HG03039 (cell line): Measurements from ENCODE around the gene ZNF205.
"Not testable (repeated sequence)": the region's sequence is repeated elsewhere in the genome, so short reads cannot be mapped to it uniquely, and the experiment has no call there.

Experiments
- ATAC-seq: cut with Tn5 transposase; IDR thresholded peaks from one replicate; pipeline ENCODE4 v1.9.1; 2021; ENCODE audit warnings: mild to moderate bottlenecking, moderate library complexity; ENCODE audit not compliant: unreplicated experiment

The ZNF205 gene

DNA sequence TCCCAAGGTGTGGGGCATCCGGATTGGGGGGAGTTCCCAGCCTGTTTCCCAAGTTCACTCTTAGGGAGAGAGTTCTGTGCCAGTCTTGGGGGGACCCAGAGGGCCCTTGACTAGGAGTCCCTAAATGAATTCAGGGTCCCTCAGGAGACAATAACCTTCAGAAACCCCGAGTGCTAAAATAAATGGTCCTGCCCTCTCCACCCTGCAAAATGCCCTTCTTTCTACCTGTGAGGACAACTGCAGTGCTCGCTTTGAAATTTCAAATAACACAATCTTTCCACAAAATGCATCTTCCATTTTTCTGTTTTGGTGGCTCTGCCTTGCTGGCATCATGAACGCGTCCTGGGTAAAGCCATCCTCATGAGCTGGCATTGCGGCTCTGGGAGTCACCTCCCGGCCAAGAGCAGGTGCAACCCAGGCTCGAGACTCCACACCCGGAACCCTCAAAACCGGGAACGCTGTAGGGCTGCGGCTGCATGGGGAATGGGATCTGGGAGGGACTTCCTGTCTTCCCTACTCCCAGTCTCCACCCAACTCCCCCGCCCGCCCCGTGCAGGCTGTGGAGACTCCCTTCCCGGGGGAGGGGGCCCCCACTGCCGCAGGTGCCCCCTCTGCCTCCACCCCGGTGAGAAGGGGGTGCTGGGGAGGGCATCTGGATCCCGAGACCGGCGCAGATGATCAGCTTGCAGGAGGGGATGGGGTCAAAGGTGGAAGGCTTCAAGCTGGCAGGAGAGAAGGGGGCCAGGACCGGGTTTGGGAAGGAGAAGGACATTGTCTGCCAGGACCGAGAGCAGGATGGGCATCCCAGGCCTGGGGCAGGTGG, at the start of gene ZNF205:
Gene ZNF205, plus strand, starts transcription at position 529 of the 823 bp plus-strand sequence. CDS start 845 bp downstream, outside the sequence.
- ATAC-seq = no peak

DNA sequence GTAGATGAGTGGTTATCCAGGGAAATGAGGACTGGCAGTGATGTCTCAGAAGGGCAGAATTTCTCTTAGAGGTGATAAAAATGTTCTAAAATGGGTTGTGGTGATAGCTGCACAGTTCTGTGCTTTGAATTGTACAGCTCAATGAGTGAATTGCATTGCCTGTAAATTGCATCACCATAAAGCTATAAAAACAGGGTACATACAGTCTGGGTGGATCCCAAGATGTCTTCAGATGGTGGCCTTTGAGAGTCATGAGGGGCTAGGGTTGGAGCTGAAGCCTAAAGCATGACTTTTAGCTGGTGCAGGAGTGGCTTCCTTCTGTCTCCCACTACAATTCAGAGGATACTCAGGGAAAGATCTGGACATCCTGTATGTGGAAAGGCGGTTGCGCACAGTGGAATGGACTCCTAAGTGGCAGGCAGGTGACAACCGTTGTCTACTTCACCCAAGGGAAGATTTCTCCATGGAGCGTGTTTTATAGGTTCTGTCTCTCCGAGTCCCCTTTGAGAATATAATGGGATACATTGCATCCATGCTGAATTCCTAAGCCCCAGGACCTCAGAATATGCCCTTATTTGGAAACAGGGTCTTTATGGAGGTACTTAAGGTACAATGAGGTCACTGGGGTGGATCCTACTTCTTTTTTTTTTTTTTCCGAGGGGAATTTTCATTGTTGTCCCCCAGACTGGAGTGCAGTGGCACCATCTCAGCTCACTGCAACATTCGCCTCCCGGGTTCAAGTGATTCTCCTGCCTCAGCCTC, 48.6 kb upstream of the ZNF205 start:
- ATAC-seq = no peak

DNA sequence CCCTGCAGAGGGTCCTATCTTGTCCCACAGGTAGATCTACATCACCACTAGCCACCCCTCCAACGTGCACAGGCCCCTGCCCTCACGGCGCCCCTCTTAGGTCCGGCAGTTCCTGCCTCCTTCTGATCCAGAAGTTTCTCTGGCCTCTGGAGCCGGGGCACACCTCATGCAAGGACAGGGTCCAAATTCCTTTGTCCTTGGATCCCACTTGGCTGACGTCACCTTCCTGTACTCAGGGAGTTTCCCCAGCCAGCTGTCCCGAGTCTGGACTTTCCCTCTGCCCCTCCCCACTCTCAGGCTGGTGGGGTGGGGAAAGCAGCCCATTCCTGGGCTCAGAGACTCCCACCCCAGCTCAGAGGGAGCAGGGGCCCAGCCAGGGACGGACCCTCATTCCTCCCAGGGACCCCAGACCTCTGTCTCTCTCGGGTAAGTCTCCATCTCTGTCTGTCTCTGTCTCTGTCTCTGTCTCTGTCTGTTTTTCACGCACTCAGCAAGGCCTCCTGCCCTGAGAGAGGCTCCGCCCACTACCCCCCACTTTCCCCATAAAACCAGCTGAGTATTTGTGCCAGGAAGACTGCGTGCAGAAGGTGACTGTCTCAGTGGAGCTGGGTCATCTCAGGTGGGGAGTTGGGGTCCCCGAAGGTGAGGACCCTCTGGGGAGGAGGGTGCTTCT, 47.2 kb upstream of the ZNF205 start, which contains the start of gene IL32:
Gene IL32, plus strand, starts transcription at position 572 of the 673 bp plus-strand sequence. CDS start 172 bp downstream, outside the sequence.
- no peak for ATAC-seq

DNA sequence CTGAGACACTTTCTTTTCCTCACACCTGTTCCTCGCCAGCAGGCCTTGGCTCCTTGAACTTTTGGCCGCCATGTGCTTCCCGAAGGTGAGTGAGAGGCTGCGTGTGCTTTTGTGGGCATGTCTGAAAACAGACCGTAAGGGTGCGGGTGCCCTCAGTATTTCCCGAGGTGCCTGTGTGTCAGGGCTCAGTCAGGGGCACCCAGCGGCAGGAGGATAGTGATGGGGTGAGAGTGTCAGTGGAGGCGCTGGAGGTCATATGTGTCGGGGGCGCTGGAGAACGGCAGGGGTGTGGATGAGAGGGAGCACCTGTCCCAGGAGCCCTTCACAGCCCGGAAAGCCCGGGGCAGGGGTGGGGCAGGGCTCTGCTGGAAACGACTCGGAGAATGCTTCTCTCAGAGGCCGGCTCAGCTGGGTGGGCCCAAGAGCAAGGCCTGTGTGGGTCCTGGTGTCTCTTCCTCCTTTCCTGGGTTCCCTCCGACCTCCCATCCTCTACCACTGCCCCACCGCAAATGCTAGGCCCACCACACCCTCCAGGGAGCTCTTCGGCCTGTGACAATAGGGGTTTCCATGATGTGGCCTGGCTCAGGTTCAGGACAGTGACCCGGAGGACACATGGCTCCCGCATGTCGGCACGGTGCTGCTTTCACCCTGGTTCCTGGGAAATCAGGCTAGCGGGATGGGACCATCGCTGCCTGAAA, 46.5 kb upstream of the ZNF205 start:
- ATAC-seq = no peak

- no peak for ATAC-seq
Observed at GRCh38 chr16:3066440-3066748, 46.0 kb upstream of the ZNF205 start.

- ATAC-seq = no peak
Observed at GRCh38 chr16:3068487-3068886, 43.9 kb upstream of the ZNF205 start.

- not testable (repeated sequence) for ATAC-seq
Observed at GRCh38 chr16:3069146-3069545, 43.2 kb upstream of the ZNF205 start.

DNA sequence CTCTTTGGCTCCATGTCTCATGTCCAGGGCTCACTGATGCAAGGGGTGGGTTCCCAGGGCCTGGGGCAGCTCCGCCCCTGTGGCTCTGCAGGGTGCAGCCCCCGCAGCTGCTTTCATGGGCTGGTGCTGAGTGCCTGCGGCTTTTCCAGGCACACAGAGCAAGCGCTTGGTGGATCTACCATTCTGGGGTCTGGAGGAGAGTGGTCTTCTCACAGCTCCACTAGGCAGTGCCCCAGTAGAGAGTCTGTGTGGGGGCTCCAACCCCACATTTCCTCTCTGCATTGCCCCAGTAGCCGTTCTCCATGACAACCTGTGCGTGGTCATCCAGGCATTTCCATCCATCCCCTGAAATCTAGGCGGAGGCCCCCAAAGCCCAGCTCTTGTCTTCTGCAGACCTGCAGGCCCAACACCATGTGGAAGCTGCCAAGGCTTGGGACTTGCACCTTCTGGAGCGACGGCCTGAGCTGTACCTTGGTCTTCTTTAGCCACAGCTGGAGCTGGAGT, 41.7 kb upstream of the ZNF205 start:
- ATAC-seq = no peak

- ATAC-seq = no peak
Observed at GRCh38 chr16:3071655-3072054, 40.7 kb upstream of the ZNF205 start.

DNA sequence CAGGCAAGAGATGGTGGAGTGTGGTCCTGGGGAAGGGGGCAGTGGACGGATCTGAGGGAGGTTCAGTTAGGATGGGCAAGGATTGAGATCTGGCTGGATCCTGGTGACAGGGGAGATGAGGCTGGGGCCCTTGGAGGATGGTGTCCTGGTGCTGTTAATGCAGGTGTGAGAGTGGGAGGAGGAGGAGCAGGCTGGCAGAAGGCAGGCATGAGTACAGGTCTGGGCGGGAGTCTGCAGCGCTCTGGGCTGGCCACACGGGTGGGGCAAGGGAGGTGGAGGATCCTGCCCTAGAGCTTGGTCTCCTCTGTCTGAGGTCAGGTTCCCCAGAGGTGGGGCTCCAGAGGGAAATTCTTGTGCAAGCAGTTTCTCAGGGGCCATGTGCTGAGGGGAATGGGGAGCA, 40.2 kb upstream of the ZNF205 start:
- ATAC-seq = not testable (repeated sequence)

DNA sequence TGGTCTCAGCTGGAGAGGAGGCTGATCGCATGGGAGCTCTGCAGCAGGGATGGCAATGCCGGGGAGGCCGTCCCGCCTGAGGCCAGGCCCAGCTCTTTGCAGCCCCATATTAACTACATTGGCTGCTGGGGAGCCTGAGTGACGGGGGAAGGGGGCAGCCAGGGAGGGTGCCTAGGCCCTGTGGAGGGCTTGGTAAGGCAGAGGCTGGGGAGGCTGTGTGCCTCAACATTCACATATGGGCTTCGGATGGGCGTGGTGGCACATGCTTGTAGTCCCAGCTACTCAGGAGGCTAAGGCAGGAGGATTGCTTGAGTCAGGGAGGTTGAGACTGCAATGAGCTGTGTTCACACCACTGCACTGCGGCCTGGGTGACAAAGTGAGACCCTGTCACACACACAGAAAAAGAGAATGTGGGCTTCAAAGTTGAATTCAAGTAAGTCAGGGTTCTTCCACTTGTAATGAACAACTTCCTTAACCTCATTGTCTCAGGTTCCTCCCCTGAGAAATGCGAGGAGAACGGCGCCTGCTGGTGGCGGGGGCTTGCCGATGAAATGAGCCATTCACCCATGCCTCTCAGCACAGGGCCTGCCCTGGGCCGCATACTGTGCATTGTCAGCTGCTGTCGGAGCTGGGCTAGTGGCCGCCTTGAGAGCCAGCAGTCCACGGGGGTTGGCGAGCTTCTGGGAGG, 39.7 kb upstream of the ZNF205 start:
- ATAC-seq = not testable (repeated sequence)

- no peak for ATAC-seq
Observed at GRCh38 chr16:3073448-3073847, 38.9 kb upstream of the ZNF205 start.

GRCh38 chr16:3074860-3075522, 37.4 kb upstream of the ZNF205 start:
- peak; percentile 53 for ATAC-seq

- no peak for ATAC-seq
Observed at GRCh38 chr16:3075523-3075915, 36.9 kb upstream of the ZNF205 start.

DNA sequence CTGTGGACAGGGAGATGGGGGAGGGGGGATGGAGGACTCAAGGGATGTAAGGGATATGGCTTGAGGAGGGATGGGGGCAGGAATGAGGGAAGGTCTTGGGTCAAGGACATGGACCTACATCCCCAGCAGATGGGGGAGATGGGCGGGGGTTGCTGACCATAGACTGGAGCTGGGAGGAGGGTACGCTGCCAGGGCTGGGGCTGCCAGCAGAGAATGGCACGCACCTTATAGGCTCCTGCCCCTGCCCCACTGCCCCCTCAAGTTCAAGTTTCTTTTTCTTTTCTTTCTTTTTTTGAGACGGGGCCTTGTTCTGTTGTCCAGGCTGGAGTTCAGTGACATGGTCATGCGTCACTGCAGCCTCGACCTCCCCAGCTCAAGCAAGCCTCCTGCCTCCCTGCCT, 36.4 kb upstream of the ZNF205 start:
- not testable (repeated sequence) for ATAC-seq

DNA sequence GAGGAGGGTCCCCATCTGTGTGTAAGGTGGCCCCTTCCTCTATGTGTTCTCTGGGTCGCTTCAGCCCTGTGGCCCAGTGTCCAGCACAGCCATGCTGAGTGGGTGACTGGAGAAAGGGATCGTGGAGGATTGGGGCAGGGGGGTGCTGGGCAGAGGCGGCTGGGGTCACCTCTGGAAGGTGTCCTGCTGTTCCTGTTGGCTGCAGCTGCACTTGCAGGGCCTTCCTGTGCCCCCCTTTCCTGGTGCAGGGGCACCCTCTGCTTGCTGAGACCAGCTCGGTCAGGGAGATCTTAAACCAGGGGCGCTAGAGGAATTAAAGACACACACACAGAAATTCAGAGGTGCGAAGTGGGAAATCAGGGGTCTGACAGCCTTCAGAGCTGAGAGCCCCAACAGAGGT, 35.8 kb upstream of the ZNF205 start:
- no peak for ATAC-seq

DNA sequence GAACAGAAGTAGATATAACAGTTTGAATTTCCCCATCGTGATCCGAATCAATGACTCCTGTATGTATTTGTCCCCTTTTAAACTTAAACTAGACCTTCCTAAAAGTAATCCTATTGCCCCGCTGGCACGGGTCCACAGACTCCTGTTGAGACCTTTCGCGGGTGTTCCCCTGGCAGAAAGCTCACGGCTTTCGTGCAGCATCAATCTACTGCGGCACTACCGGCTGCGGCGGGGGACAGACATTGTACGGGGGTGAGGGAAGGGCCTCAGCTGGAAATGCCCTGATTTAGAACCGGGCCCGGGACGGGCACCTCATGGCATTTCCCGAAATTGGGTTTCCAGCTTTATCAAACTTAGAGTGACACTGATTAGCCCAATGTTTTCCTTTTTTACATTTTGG, 32.4 kb upstream of the ZNF205 start:
- no peak for ATAC-seq

DNA sequence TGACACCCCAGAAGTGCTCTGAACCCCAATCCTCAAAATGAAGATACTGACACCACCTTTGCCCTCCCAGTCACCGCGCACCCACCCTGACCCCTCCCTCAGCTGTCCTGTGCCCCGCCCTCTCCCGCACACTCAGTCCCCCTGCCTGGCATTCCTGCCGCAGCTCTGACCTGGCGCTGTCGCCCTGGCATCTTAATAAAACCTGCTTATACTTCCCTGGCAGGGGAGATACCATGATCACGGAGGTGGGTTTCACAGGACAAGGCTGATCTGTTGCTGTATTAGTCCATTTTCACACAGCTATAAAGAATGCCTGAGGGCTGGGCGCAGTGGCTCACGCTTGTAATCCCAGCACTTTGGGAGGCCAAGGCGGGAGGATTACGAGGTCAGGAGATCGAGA, 30.4 kb upstream of the ZNF205 start:
- not testable (repeated sequence) for ATAC-seq

GRCh38 chr16:3083408-3083807, 29.0 kb upstream of the ZNF205 start:
- not testable (repeated sequence) for ATAC-seq

DNA sequence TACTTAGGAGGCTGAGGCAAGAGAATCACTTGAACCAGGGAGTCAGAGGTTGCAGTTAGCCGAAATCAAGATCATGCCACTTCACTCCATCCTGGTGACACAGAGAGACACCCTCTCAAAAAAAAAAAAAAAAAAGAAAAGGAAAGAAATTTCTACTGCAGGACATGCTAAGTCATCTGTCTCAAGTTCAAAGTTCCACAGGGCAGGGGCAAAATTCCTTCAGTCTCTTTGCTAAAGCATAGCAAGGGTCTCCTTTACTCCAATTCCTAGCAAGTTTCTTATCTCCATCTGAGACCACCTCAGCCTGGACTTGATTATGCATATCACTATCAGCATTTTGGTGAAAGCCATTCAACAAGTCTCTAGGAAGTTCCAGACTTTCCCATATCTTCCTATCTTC, 27.9 kb upstream of the ZNF205 start:
- no peak for ATAC-seq
